SH-SY5Y (cell line): Measurements from ENCODE around the gene CAMKMT.

Experiments
- GATA2 ChIP-seq: IDR thresholded peaks from 2 replicates; pipeline ENCODE4 v1.6.1; 2011; ENCODE audit warnings: mild to moderate bottlenecking, low read depth, low read length
- GATA3 ChIP-seq: IDR thresholded peaks from 2 replicates; pipeline ENCODE4 v1.6.1; 2011; ENCODE audit warnings: low read depth, mild to moderate bottlenecking, low read length, moderate library complexity

DNA sequence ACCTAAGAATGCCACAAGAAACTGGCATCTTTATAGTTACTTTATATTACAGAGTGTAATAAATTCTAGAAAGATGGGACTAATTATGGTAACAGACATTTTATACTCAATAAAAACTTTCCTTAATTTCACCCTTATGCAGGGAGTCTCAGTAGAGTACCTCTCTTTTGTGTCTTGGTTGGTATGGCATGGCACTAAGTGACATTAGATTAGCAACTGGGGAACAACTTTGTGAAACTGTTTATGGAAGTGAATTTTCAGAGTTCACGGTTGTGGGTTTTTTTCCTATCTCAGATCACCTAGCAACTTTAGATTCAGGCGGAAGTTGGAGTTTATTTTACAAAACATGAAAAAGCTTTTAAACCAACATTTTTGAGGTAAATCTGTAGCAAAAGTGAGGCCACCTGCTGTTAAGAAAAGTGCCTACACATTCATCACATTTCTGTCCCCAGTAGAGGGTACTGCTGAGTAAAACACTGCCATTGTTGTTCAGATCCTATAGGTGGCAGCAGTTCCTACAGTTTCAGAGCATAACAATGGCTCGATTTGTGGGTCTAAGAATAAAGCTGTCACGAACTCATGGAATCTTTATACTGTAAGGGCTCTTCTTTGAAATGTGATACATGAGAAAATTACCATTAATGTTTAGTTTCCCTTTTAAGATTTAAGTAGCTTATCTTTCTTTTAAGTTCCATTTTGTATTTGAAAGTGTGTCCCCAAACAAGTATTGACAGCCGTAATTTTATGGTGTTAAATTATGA lies 117.6 kb downstream of the CAMKMT start:
- TF ChIP-seq GATA3 (no peak), GATA2 (no peak)
